H1 (cell line): Measurements from ENCODE around the gene AMN. TPM values are rescaled to one million over a fixed set of nuclear protein-coding genes. Genes with fewer than 3 reads are reported as not detected.

Source experiments
- ATF3 ChIP-seq: IDR thresholded peaks from 2 replicates; pipeline ENCODE4 v1.6.1; 2011; ENCODE audit warnings: low read depth, mild to moderate bottlenecking, low read length; ENCODE audit not compliant: insufficient read depth
- NANOG ChIP-seq: IDR thresholded peaks from 2 replicates; pipeline ENCODE4 v1.6.1; 2011; ENCODE audit warnings: low read length, low read depth, mild to moderate bottlenecking, inconsistent platforms; ENCODE audit not compliant: insufficient read depth, poor library complexity, severe bottlenecking
- RFX5 ChIP-seq: IDR thresholded peaks from 2 replicates; pipeline ENCODE4 v1.6.1; 2011; ENCODE audit warnings: low read depth, low read length, improper control_type of control experiment, borderline replicate concordance
- polyA plus RNA-seq, 7 experiments: library from polyadenylated mRNA; depleted of rRNA in 3 of 7; stranded (reverse) in 5 of 7; unstranded in 2 of 7; fragments of >200 nt in 5 of 7; fragments of 200-250 nt in 2 of 7; gene quantifications; 1 replicate in 5 of 7; 2 replicates in 1 of 7; 4 replicates in 1 of 7; pipeline versions ENCODE4 v1.2.1 to v1.2.3, GENCODE V29; 2011 to 2013; ENCODE audit warnings: missing spikeins in 2 of 7, mixed read lengths in 2 of 7
- total RNA-seq: library from RNA; stranded (reverse); fragmentation: NEBNext Ultra II Directional; extraction: Animal tissue kit (Norgen Biotek cat#: 25700); gene quantifications from 2 replicates; pipeline ENCODE4 v1.2.1, GENCODE V29; 2021

The AMN gene
- total and polyA plus RNA-seq, 2 of the 8 experiments (the other 6 are each of a cell fraction or from before 2014, with no cell fraction given) = 0.77 to 1.5 TPM

- TF ChIP-seq RFX5 (no peak), ATF3 (no peak), NANOG (no peak)
Measured at GRCh38 chr14:102964152-102964730, 41.8 kb downstream of the AMN start (continued).
